HFFc6 (cell line): ENCODE results near the gene GNLY. TPM values are rescaled to one million over a fixed set of nuclear protein-coding genes. Genes with fewer than 3 reads are reported as not detected.
A peak's percentile ranks its signal among the peaks of the same experiment; 100 is the strongest.

Source experiments
- DNase-seq: peaks from one replicate; pipeline ENCODE4 v3.0.0-alpha.2; 2018
- H3K27ac Mint-ChIP-seq: 2 replicates; pipeline ENCODE4 v1.8.0; 2020; ENCODE audit warnings: mild to moderate bottlenecking, mixed read lengths
- H3K27me3 Mint-ChIP-seq: 2 replicates; pipeline ENCODE4 v1.8.0; 2021; ENCODE audit warnings: mild to moderate bottlenecking, moderate library complexity, mixed read lengths; ENCODE audit not compliant: insufficient read depth
- H3K36me3 Mint-ChIP-seq: 2 replicates; pipeline ENCODE4 v1.8.0; 2021; ENCODE audit warnings: low read depth, mixed read lengths
- H3K4me1 Mint-ChIP-seq: 2 replicates; pipeline ENCODE4 v1.8.0; 2020; ENCODE audit warnings: low read depth, mixed read lengths
- H3K4me3 Mint-ChIP-seq: 2 replicates; pipeline ENCODE4 v1.8.0; 2020; ENCODE audit warnings: mild to moderate bottlenecking, moderate library complexity, mixed read lengths
- H3K9me3 Mint-ChIP-seq: 2 replicates; pipeline ENCODE4 v1.8.0; 2020; ENCODE audit warnings: mild to moderate bottlenecking, mixed read lengths
- CTCF ChIP-seq: fragments of 200-600 bp; sonication (generic); IDR thresholded peaks from 2 replicates; pipeline ENCODE4 v1.5.0; 2021; ENCODE audit warnings: antibody characterized with exemption, mild to moderate bottlenecking
- total RNA-seq, 6 experiments: library from RNA; stranded (reverse); fragmentation: NEBNext Ultra II Directional; extraction: Animal tissue kit (Norgen Biotek cat#: 25700); gene quantifications; 2 replicates in 1 of 6; 3 replicates in 5 of 6; pipeline ENCODE4 v1.2.3, GENCODE V29; 2021

GNLY gene
- total RNA-seq, 6 experiments from 2014 or later: not detected

- no peak for DNase-seq
- no peaks in the 10 kb centered on the region for H3K36me3 Mint-ChIP-seq
- peaks cover 2% of the 10 kb centered on the region; the same call in 1 of the 2 replicates for H3K27me3 Mint-ChIP-seq
Observed at GRCh38 chr2:85718009-85718391, 23.8 kb downstream of the GNLY start.

GRCh38 chr2:85718885-85719492 is 24.8 kb downstream of the GNLY start:
- no peaks in the 10 kb centered on the region for H3K9me3 Mint-ChIP-seq
- H3K36me3 Mint-ChIP-seq: no peaks in the 10 kb centered on the region
- no peak for TF ChIP-seq CTCF
- H3K4me3 Mint-ChIP-seq: no peak overlapping the region
- peaks cover 2% of the 10 kb centered on the region; the same call in 1 of the 2 replicates for H3K27me3 Mint-ChIP-seq
- H3K27ac Mint-ChIP-seq: no peak overlapping the region
- no peak for DNase-seq
- H3K4me1 Mint-ChIP-seq: peaks cover 34% of the 10 kb centered on the region

More at GRCh38 chr2:85718009-85718391, 23.8 kb downstream of the GNLY start:
- Mint-ChIP-seq H3K4me1 (peaks cover 25% of the 10 kb centered on the region), H3K4me3 (peak overlapping the region; percentile 44), H3K27ac (peak overlapping the region; percentile 4; the same call in 1 of the 2 replicates), H3K9me3 (no peaks in the 10 kb centered on the region)
- TF ChIP-seq CTCF: peak; percentile 52; the same call in 1 of the 2 replicates

GRCh38 chr2:85719609-85720240 is 25.6 kb downstream of the GNLY start:
- Mint-ChIP-seq H3K9me3 (no peaks in the 10 kb centered on the region), H3K4me1 (peaks cover 42% of the 10 kb centered on the region), H3K4me3 (no peak overlapping the region), H3K36me3 (no peaks in the 10 kb centered on the region), H3K27ac (no peak overlapping the region), H3K27me3 (peaks cover 2% of the 10 kb centered on the region; the same call in 1 of the 2 replicates)
- TF ChIP-seq CTCF: no peak
- DNase-seq: no peak

- no peak overlapping the region for H3K4me3 Mint-ChIP-seq
- no peak for DNase-seq
- TF ChIP-seq CTCF: no peak
- peaks cover 2% of the 10 kb centered on the region; the same call in 1 of the 2 replicates for H3K27me3 Mint-ChIP-seq
- H3K27ac Mint-ChIP-seq: no peak overlapping the region
- peaks cover 50% of the 10 kb centered on the region for H3K4me1 Mint-ChIP-seq
- no peaks in the 10 kb centered on the region for H3K9me3 Mint-ChIP-seq
- H3K36me3 Mint-ChIP-seq: no peaks in the 10 kb centered on the region
Observed at GRCh38 chr2:85720533-85720932, 26.4 kb downstream of the GNLY start.

- Mint-ChIP-seq H3K36me3 (no peaks in the 10 kb centered on the region), H3K4me1 (peaks cover 52% of the 10 kb centered on the region), H3K9me3 (no peaks in the 10 kb centered on the region)
Observed at GRCh38 chr2:85721641-85722040, 27.5 kb downstream of the GNLY start.

More at GRCh38 chr2:85721641-85722040, 27.5 kb downstream of the GNLY start:
- no peak for TF ChIP-seq CTCF
- DNase-seq: no peak
- H3K27ac Mint-ChIP-seq: no peak overlapping the region
- H3K27me3 Mint-ChIP-seq: no peaks in the 10 kb centered on the region
- no peak overlapping the region for H3K4me3 Mint-ChIP-seq
